NT2/D1 (cell line): ENCODE data around the gene RIOK3.
"Not testable (repeated sequence)": the region's sequence is repeated elsewhere in the genome, so short reads cannot be mapped to it uniquely, and the experiment has no call there.

Experiments
- SUZ12 ChIP-seq: IDR thresholded peaks from 2 replicates; pipeline ENCODE4 v1.6.1; 2011; ENCODE audit not compliant: insufficient read length, insufficient read depth; ENCODE audit errors: extremely low read depth
- YY1 ChIP-seq: IDR thresholded peaks from 2 replicates; pipeline ENCODE4 v1.6.1; 2011; ENCODE audit not compliant: insufficient read length, insufficient read depth
- ZNF274 ChIP-seq: IDR thresholded peaks from 2 replicates; pipeline ENCODE4 v1.6.1; 2011; ENCODE audit warnings: mild to moderate bottlenecking, low read depth, low read length

GRCh38 chr18:23489586-23489985, 36.5 kb downstream of the RIOK3 start:
- not testable (repeated sequence) for TF ChIP-seq SUZ12, YY1, ZNF274
